HG03571 (cell line): ENCODE measurements around the gene PLOD2.
A peak's percentile ranks its signal among the peaks of the same experiment; 100 is the strongest.

Experiments
- ATAC-seq: cut with Tn5 transposase; IDR thresholded peaks from one replicate; pipeline ENCODE4 v1.9.1; 2021; ENCODE audit not compliant: unreplicated experiment

The PLOD2 gene

GRCh38 chr3:146101538-146101937 is 59.4 kb downstream of the PLOD2 start:
- ATAC-seq: no peak

GRCh38 chr3:146100825-146101444 is 60.0 kb downstream of the PLOD2 start:
- ATAC-seq: no peak

- no peak for ATAC-seq
These were observed 60.8 kb downstream of the PLOD2 start for GRCh38 chr3:146100180-146100579.

DNA sequence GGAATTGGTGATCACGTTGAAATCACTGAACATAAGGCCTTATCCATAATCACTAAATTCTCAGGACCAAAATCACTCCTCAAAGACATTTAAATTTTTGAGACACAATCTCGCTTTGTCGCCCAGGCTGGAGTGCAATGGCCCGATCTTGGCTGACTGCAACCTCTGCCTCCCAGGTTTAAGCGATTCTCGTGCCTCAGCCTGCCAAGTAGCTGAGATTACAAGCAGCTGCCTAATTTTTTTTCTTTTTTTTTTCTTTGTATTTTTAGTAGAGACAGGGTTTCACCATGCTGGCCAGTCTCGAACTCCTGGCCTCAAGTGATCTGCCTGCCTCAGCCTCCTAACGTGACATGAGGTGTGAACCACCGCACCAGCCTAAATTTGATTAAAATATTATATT is 61.7 kb downstream of the PLOD2 start:
- no peak for ATAC-seq

DNA sequence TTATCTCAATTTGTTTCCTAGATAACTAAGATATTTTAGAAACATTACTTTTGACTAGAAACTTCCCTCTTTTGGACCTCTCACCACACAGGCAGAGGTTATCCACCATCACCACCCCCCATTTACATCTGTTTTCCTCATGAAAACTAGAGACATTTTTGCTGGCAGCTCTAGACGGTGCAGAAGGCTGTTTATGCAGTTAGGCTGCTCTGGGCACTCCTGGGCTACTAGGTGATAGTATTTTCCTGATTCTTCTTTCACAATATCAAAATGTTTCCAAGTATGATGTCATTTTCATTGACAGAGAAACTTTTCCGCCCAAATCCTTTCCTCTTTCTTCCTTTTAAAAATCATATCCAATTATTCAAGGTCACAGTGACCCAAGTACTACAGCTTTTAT is 67.1 kb downstream of the PLOD2 start:
- no peak for ATAC-seq

GRCh38 chr3:146092230-146092629 is 68.8 kb downstream of the PLOD2 start:
- no peak for ATAC-seq

- peak; percentile 63 for ATAC-seq
These were observed 69.6 kb downstream of the PLOD2 start for GRCh38 chr3:146091397-146091796.

GRCh38 chr3:146090521-146090920 is 70.5 kb downstream of the PLOD2 start:
- no peak for ATAC-seq

DNA sequence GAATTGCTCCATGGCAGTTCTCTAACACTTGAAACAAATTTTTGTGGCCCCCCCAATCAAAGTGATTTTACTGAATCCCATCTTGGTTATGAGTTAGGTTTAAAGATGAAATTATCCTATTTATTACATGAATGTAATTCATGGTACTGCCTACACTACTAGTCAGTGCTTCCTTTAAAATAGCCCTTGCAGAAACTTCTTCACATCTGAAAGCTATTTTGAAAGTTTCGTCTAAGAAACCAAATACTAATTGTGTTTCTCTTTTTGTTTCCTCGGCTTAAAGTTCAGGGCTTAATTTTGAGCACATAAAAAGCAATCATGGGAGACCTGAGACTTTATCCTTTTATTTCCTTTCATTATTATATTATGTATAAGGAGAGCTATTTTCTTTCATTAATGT is 72.1 kb downstream of the PLOD2 start:
- no peak for ATAC-seq

- no peak for ATAC-seq
These were observed 73.9 kb downstream of the PLOD2 start for GRCh38 chr3:146087116-146087515.

DNA sequence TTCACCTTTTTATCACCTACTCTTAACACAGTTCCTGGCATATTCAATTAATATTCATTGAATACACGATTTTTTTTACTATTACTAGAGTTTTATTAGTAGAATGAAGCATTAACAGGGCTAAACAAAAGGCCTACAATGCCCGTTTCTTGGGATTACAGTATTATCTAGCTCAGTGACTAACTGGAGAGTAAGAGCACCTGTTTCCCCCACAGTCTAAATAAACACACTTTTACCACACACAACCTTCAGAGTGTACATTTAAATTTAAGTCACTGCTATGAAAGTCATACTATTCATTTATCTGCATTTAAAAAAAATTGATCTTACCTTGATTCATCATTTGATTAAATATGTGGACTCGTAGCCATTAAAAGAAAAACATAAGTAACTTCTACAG is 74.8 kb downstream of the PLOD2 start:
- ATAC-seq: no peak

DNA sequence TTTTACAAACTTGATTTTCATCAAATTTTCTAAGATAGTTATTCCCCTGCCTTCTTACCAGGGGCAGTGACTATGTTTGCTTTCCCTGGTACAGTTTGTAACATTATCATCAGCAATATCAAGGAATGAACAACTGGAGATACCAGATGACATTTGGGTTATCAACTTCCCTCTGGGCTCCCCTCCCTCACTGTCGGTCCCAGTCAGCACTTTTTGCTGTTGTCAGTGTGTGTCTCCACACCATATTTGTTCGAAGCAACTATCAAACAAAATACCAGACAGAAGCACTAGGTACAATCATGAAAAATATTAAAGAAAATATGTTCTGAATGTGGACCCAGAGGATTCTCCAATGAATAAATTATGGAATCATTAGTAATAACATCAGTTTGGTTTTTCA is 75.3 kb downstream of the PLOD2 start:
- ATAC-seq: no peak

DNA sequence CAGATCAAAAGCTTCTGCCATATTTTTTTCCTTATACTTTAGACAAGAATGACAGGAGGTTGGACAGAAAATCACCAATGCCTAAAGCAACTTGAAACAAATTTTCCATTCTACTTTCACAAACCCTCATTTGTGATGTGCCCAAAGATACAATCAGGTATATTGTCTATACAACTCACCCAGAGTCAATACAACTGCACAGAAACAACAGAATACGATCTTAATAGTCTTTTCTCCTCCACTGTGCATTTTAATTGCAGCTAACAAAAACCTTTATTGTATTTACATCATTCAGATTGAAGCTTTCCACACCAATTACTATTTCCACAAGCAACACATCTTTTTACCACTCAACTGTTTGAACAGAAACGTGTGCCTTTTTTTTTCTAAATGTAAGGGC is 80.4 kb downstream of the PLOD2 start:
- ATAC-seq: no peak

- ATAC-seq: no peak
These were observed 83.0 kb downstream of the PLOD2 start for GRCh38 chr3:146078031-146078430.

GRCh38 chr3:146077181-146077580 is 83.8 kb downstream of the PLOD2 start:
- no peak for ATAC-seq

GRCh38 chr3:146072824-146073223 is 88.2 kb downstream of the PLOD2 start:
- ATAC-seq: no peak

GRCh38 chr3:146072061-146072460 is 88.9 kb downstream of the PLOD2 start:
- no peak for ATAC-seq

GRCh38 chr3:146071632-146072031 is 89.4 kb downstream of the PLOD2 start:
- ATAC-seq: no peak

- ATAC-seq: no peak
These were observed 93.9 kb downstream of the PLOD2 start for GRCh38 chr3:146067048-146067447.

- no peak for ATAC-seq
These were observed 95.4 kb downstream of the PLOD2 start for GRCh38 chr3:146065573-146066006.

DNA sequence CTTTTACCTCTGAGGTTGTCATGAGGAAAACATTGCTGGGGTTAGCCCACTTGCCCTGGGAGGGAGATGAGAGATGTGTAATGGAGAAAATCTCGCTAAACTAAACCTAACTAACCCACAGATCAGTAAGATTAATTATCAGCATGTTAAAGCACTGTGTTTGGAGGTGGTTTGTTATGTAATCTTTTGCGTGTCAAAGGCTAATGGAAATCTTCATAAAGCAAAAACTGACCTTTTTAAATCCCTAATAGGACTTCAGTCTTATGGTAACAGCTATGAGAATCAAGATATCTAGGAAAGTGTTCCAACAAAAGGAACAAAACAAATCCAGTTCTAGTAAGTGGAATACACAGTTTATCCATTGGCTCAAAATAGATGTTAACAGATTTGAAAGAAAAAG is 102.7 kb downstream of the PLOD2 start:
- ATAC-seq: no peak

DNA sequence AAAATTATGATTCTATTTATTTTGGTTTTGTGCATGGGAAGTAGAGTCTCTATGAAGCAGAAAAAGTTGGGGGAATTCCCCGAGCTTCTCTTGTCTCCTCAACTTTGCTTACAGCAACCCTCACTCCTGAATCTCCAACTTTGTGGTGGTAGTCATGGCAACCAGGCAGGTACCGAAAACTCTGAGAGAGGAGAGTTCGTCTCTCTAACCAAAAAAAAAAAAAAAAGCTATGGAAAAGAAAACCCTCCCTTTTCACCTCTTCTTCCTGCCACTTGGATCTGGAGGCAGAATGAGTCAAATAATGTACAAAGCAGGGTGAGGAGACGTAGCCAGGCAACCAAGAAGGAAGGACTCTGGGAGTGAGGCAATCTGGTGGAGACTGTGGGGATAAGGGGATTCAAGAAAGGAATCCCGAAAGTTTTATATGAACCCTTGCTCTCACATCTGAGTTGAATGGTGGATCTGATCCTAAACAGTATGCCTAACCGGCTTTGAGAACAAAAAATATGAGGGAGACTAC is 108.1 kb downstream of the PLOD2 start:
- ATAC-seq: no peak

- no peak for ATAC-seq
These were observed 108.8 kb downstream of the PLOD2 start for GRCh38 chr3:146052056-146052790.
